ENCODE measurements around the gene CRELD2.

GRCh38 chr22:49879871-49880270 lies 38.6 kb upstream of the CRELD2 start:
- TF ChIP-seq ATF3 (IDR thresholded peaks at IDR 0.05; ENCODE audit: insufficient read depth, low read depth, low read length) = no peak
- TF ChIP-seq POLR2AphosphoS5 (IDR thresholded peaks at IDR 0.05; ENCODE audit: low read depth, low read length) = no peak
- no peak for TF ChIP-seq CTCF (IDR thresholded peaks at IDR 0.05; ENCODE audit: control extremely low read depth in 1 of 3, insufficient read depth in 1 of 3, low read depth in 1 of 3, low read length in 3 of 3)
- no peak for TF ChIP-seq MAX (IDR thresholded peaks at IDR 0.05)
- TF ChIP-seq BRCA1 (IDR thresholded peaks at IDR 0.05; ENCODE audit: low read depth, low read length) = no peak
- TF ChIP-seq ATF2 (IDR thresholded peaks at IDR 0.05; ENCODE audit: low read length) = no peak
- TF ChIP-seq SUZ12 (IDR thresholded peaks at IDR 0.05; ENCODE audit: low read length) = no peak
